CD4-positive, CD25-positive, alpha-beta regulatory T cell (primary cell): ENCODE results near the gene SNX1. TPM values are rescaled to one million over a fixed set of nuclear protein-coding genes. Genes with fewer than 3 reads are reported as not detected.

ENCODE experiments used
- ATAC-seq, 2 donors: fragments of 150-1000 bp; cut with Tn5 transposase; one replicate each; pipeline ENCODE4 v1.10.0; 2021; ENCODE audit warnings: low read depth in 2 of 2, moderate number of reproducible peaks in 2 of 2, moderate library complexity in 1 of 2
- DNase-seq, 3 donors: peaks; one replicate each; pipeline versions ENCODE4 v3.0.0 to v3.0.0-alpha.2; 2012 to 2022; ENCODE audit warnings: mixed read lengths in 1 of 3
- H3K27ac ChIP-seq: one replicate; pipeline ENCODE4 v1.7.0; 2013; ENCODE audit warnings: mild to moderate bottlenecking, low read length; ENCODE audit not compliant: insufficient read depth, poor library complexity, severe bottlenecking
- H3K27me3 ChIP-seq: one replicate; pipeline ENCODE4 v1.7.0; 2013; ENCODE audit warnings: low read length; ENCODE audit not compliant: control insufficient read depth, insufficient read depth
- H3K36me3 ChIP-seq: one replicate; pipeline ENCODE4 v1.7.0; 2013; ENCODE audit warnings: mild to moderate bottlenecking, low read length, moderate library complexity; ENCODE audit not compliant: control insufficient read depth, insufficient read depth
- H3K4me1 ChIP-seq: 2 replicates; pipeline ENCODE4 v1.7.0; 2013; ENCODE audit warnings: mild to moderate bottlenecking, low read length; ENCODE audit not compliant: insufficient read depth, control insufficient read depth, poor library complexity, severe bottlenecking
- H3K4me3 ChIP-seq: one replicate; pipeline ENCODE4 v1.7.0; 2013; ENCODE audit warnings: low read depth, mild to moderate bottlenecking, low read length, moderate library complexity
- H3K9me3 ChIP-seq, 2 experiments: 1 replicate in 1 of 2; 2 replicates in 1 of 2; pipeline ENCODE4 v1.7.0; 2013; ENCODE audit warnings: low read length in 2 of 2, mild to moderate bottlenecking in 1 of 2, moderate library complexity in 1 of 2; ENCODE audit not compliant: control insufficient read depth in 2 of 2
- H3K27ac Mint-ChIP-seq, 3 donors: one replicate each; pipeline ENCODE4 v1.8.0; 2020 to 2022; ENCODE audit warnings: mild to moderate bottlenecking in 3 of 3, mixed read lengths in 3 of 3, moderate library complexity in 2 of 3
- H3K27me3 Mint-ChIP-seq: one replicate; pipeline ENCODE4 v1.8.0; 2022; ENCODE audit warnings: mild to moderate bottlenecking, mixed read lengths
- H3K36me3 Mint-ChIP-seq: one replicate; pipeline ENCODE4 v1.8.0; 2020; ENCODE audit warnings: mixed read lengths
- H3K4me1 Mint-ChIP-seq, 4 donors: one replicate each; pipeline ENCODE4 v1.8.0; 2020 to 2022; ENCODE audit warnings: mixed read lengths in 4 of 4, mild to moderate bottlenecking in 1 of 4
- H3K4me3 Mint-ChIP-seq, 4 donors: one replicate each; pipeline ENCODE4 v1.8.0; 2020 to 2022; ENCODE audit warnings: mild to moderate bottlenecking in 4 of 4, mixed read lengths in 4 of 4, moderate library complexity in 3 of 4
- H3K9me3 Mint-ChIP-seq, 7 donors: one replicate each; pipeline ENCODE4 v1.8.0; 2020 to 2022; ENCODE audit warnings: mixed read lengths in 7 of 7, mild to moderate bottlenecking in 3 of 7, moderate library complexity in 2 of 7
- polyA plus RNA-seq, 4 donors: library from polyadenylated mRNA; unstranded; fragments of 300-500 nt; fragmentation: Illumina TruSeq; gene quantifications; one replicate each; pipeline ENCODE4 v1.2.3, GENCODE V29; 2021
- total RNA-seq: library from RNA; stranded (reverse); gene quantifications from one replicate; pipeline ENCODE4 v1.2.3, GENCODE V29; 2022

The SNX1 gene
- total and polyA plus RNA-seq, 5 donors from 2014 or later = 58.3 to 112 (median 70.7) TPM

- Histone ChIP-seq H3K4me1 (peaks cover 29% of the 10 kb centered on the region), H3K27ac (no peak overlapping the region)
- H3K27ac Mint-ChIP-seq = peak overlapping the region in 1 of 3 donors; percentile 4
These were observed 54.3 kb downstream of the SNX1 start for GRCh38 chr15:64149893-64150578.

GRCh38 chr15:64151727-64152506 lies 56.1 kb downstream of the SNX1 start, which contains the start of gene SNX22:
TSS of gene SNX22 (plus strand) at chr15:64151731. CDS start at chr15:64151776, 45 bp downstream.
- peaks cover 29% of the 10 kb centered on the region for H3K4me1 ChIP-seq
- H3K27me3 Mint-ChIP-seq = peaks cover 27% of the 10 kb centered on the region

More at GRCh38 chr15:64149893-64150578, 54.3 kb downstream of the SNX1 start:
- no peaks in the 10 kb centered on the region for H3K9me3 ChIP-seq
- peaks cover 5% of the 10 kb centered on the region for H3K27me3 ChIP-seq
- H3K36me3 Mint-ChIP-seq = peaks cover 1% of the 10 kb centered on the region
- peaks cover 0 to 2% (median 0%) of the 10 kb centered on the region in 7 donors for H3K9me3 Mint-ChIP-seq
- peaks cover 27% of the 10 kb centered on the region for H3K27me3 Mint-ChIP-seq
- no peak overlapping the region for H3K4me3 ChIP-seq
- peaks cover 12% of the 10 kb centered on the region for H3K36me3 ChIP-seq
- peak overlapping the region; percentile 45 to 78 (median 66) for H3K4me3 Mint-ChIP-seq
- ATAC-seq (no peak), DNase-seq (no peak)
- peaks cover 4 to 37% (median 21%) of the 10 kb centered on the region in 4 donors for H3K4me1 Mint-ChIP-seq

GRCh38 chr15:64152507-64153387 lies 57.0 kb downstream of the SNX1 start:
- H3K36me3 ChIP-seq = peaks cover 31% of the 10 kb centered on the region
- H3K27me3 Mint-ChIP-seq = peaks cover 27% of the 10 kb centered on the region
- H3K4me1 ChIP-seq = peaks cover 29% of the 10 kb centered on the region
- ATAC-seq (no peak), DNase-seq (peak in 1 of 3 donors; percentile 27)
- no peak overlapping the region for H3K27ac Mint-ChIP-seq
- peaks cover 5% of the 10 kb centered on the region for H3K27me3 ChIP-seq
- H3K27ac ChIP-seq = no peak overlapping the region
- H3K9me3 ChIP-seq = no peaks in the 10 kb centered on the region
- peaks cover 4 to 40% (median 22%) of the 10 kb centered on the region in 4 donors for H3K4me1 Mint-ChIP-seq
- H3K9me3 Mint-ChIP-seq = peaks cover 0 to 2% (median 0%) of the 10 kb centered on the region in 7 donors
- H3K36me3 Mint-ChIP-seq = peaks cover 11% of the 10 kb centered on the region
- H3K4me3 ChIP-seq = peak overlapping the region; percentile 19
- H3K4me3 Mint-ChIP-seq = peak overlapping the region; percentile 67 to 86 (median 80)

More at GRCh38 chr15:64151727-64152506, 56.1 kb downstream of the SNX1 start, which contains the start of gene SNX22:
- DNase-seq = peak in 2 of 3 donors; percentile 19 to 36
- peak in 1 of 2 donors; percentile 13 for ATAC-seq
- H3K9me3 ChIP-seq = no peaks in the 10 kb centered on the region
- peaks cover 0 to 2% (median 0%) of the 10 kb centered on the region in 7 donors for H3K9me3 Mint-ChIP-seq
- H3K27ac ChIP-seq = no peak within 1 kb of the TSS
- peaks cover 4% of the 10 kb centered on the region for H3K36me3 Mint-ChIP-seq
- H3K27ac Mint-ChIP-seq = no peak within 1 kb of the TSS
- peaks cover 23% of the 10 kb centered on the region for H3K36me3 ChIP-seq
- H3K4me3 ChIP-seq = no peak within 1 kb of the TSS
- peaks cover 4 to 37% (median 20%) of the 10 kb centered on the region in 4 donors for H3K4me1 Mint-ChIP-seq
- peak within 1 kb of the TSS; percentile 49 to 93 (median 84) for H3K4me3 Mint-ChIP-seq
- H3K27me3 ChIP-seq = peaks cover 5% of the 10 kb centered on the region

- Histone ChIP-seq H3K36me3 (peaks cover 41% of the 10 kb centered on the region), H3K4me1 (peaks cover 33% of the 10 kb centered on the region), H3K9me3 (no peaks in the 10 kb centered on the region), H3K4me3 (no peak overlapping the region), H3K27ac (no peak overlapping the region), H3K27me3 (peaks cover 5% of the 10 kb centered on the region)
- peak overlapping the region; percentile 77 to 90 (median 81) for H3K4me3 Mint-ChIP-seq
- peak; percentile 77 to 88 (median 87) for DNase-seq
- peaks cover 4 to 47% (median 27%) of the 10 kb centered on the region in 4 donors for H3K4me1 Mint-ChIP-seq
- peaks cover 19% of the 10 kb centered on the region for H3K36me3 Mint-ChIP-seq
- peak overlapping the region in 2 of 3 donors; percentile 51 to 95 for H3K27ac Mint-ChIP-seq
- peaks cover 0 to 2% (median 0%) of the 10 kb centered on the region in 7 donors for H3K9me3 Mint-ChIP-seq
- peaks cover 27% of the 10 kb centered on the region for H3K27me3 Mint-ChIP-seq
- peak; percentile 91 to 94 for ATAC-seq
These were observed 57.9 kb downstream of the SNX1 start for GRCh38 chr15:64153480-64154367.

DNA sequence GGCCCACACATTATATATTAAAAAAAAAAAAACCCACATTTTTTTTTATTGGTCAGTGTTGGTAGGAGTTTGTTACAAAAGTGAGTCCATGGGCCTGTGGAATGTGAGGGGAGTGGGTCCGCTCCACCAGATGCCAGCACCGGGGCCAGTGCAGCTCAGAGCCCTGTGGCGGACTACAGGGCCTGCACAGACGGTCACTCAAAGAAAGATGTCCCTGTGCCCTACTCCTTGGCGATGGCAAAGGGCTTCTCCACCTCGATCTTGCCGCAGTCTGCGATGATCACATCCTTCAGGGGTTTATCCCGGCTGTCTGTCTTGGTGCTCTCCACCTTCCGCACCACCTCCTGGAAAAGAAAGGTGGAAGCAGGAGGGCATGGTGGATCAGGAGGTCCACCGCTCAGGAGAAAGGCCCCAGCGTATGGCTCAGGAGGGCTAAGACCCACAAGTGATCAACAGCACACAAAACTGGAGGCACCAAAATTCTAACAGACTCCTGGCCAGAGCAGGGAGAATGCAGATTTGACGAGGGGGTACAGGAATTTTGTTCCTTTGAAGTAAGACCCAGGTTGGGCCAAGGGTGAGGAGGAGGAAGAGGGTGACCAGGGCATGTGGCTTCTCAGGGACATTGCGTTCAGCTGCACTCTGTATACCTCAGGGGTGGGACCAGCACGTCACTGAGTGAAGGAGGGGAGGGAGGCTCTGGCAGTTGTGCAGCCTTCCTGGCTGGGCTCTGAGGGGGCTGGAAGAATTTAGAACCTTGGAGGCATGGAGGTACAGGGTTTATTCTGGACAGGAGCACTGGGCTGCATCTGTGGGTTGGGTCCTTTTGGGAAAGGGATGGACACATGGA lies 60.2 kb downstream of the SNX1 start:
- H3K4me3 ChIP-seq = no peak overlapping the region
- peaks cover 51% of the 10 kb centered on the region for H3K4me1 ChIP-seq

GRCh38 chr15:64156652-64157331 lies 61.0 kb downstream of the SNX1 start:
- Histone ChIP-seq H3K27me3 (peaks cover 5% of the 10 kb centered on the region), H3K4me3 (no peak overlapping the region), H3K4me1 (peaks cover 51% of the 10 kb centered on the region), H3K27ac (no peak overlapping the region), H3K9me3 (no peaks in the 10 kb centered on the region), H3K36me3 (peaks cover 59% of the 10 kb centered on the region)
- peaks cover 0 to 45% (median 25%) of the 10 kb centered on the region in 4 donors for H3K4me1 Mint-ChIP-seq
- ATAC-seq (no peak), DNase-seq (no peak)
- peak overlapping the region in 2 of 3 donors; percentile 38 to 47 for H3K27ac Mint-ChIP-seq
- H3K27me3 Mint-ChIP-seq = peaks cover 8% of the 10 kb centered on the region
- H3K9me3 Mint-ChIP-seq = no peaks in the 10 kb centered on the region
- H3K36me3 Mint-ChIP-seq = peaks cover 33% of the 10 kb centered on the region
- H3K4me3 Mint-ChIP-seq = peak overlapping the region in 2 of 4 donors; percentile 63 to 66

More for the DNA sequence above, 60.2 kb downstream of the SNX1 start:
- no peak overlapping the region for H3K27ac ChIP-seq
- ATAC-seq = no peak
- H3K4me1 Mint-ChIP-seq = peaks cover 0 to 43% (median 23%) of the 10 kb centered on the region in 4 donors
- H3K36me3 Mint-ChIP-seq = peaks cover 32% of the 10 kb centered on the region
- peaks cover 8% of the 10 kb centered on the region for H3K27me3 Mint-ChIP-seq
- H3K36me3 ChIP-seq = peaks cover 57% of the 10 kb centered on the region
- H3K9me3 ChIP-seq = no peaks in the 10 kb centered on the region
- H3K27ac Mint-ChIP-seq = peak overlapping the region in 2 of 3 donors; percentile 5 to 85
- DNase-seq = no peak
- H3K4me3 Mint-ChIP-seq = no peak overlapping the region
- H3K27me3 ChIP-seq = peaks cover 5% of the 10 kb centered on the region
- H3K9me3 Mint-ChIP-seq = no peaks in the 10 kb centered on the region
